Stimulated activated CD4-positive, alpha-beta T cell treated with anti-CD3 and anti-CD28 coated beads, Interleukin-4, amount 100 ng/mL, for 4 hours (primary cell): ENCODE measurements around the gene PCNX3.

Experiments used
- DNase-seq, 2 experiments: peaks; one replicate each; pipeline ENCODE4 v3.0.0-alpha.2; 2020

The PCNX3 gene

DNA sequence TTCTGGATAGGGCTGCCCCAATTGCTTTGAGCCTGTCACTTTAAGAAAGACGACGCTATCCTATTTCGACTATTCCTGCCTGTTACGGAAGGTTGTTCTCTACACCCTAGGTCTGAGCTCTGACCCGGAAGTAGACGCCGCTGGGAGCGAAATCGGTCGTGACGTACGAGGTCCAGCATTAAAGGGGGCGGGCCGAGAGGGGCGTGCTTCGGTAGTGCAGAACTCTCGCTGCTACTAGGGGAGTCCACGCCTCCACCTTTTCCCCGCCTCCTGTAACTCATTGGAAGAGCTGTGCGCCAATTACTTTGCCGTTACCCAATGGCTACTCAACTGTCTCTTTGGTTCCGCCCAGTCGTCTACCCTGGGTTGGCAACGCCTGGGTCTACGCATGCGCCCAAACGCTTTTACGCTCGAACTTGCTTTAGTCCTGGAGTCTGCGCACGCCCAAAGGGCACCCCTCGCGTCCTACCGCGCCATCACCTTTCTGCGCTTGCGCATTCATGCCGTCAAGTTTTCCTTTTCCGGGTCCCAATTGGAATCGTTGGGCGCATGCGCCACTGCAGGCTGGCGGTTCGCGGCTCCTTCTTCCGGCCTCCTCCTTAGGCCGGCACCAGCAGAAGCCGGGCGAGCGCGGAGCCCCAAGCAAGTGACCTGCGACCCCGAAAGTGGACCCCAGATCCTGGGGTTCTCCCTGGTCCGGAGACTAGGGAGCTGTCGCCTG is at the start of gene PCNX3:
TSS of gene PCNX3 (plus strand) at position 548 of the 721 bp plus-strand sequence. CDS start 536 bp downstream, outside the sequence.
- DNase-seq = peak; percentile 99 to 100

GRCh38 chr11:65569164-65569972 is 46.2 kb upstream of the PCNX3 start:
- DNase-seq = no peak

- DNase-seq = peak; percentile 96 to 98
These were observed 45.3 kb upstream of the PCNX3 start, which contains the start of gene ZNRD2 for GRCh38 chr11:65569973-65570918. TSS of gene ZNRD2 (plus strand) at chr11:65570477. CDS start at chr11:65570492, 15 bp downstream.

DNA sequence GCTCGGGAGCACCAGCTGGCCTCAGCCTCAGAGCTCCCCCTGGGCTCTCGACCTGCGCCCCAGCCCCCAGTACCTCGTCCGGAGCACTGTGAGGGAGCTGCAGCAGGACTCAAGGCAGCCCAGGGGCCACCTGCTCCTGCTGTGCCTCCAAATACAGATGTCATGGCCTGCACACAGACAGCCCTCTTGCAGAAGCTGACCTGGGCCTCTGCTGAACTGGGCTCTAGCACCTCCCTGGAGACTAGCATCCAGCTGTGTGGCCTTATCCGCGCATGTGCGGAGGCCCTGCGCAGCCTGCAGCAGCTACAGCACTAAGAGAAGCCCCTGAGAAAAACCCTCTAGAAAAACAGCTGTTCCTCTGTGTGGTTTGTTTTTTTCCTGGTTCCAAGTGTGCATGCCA is 44.2 kb upstream of the PCNX3 start:
- no peak for DNase-seq

GRCh38 chr11:65571940-65572339 is 43.6 kb upstream of the PCNX3 start:
- DNase-seq = no peak

DNA sequence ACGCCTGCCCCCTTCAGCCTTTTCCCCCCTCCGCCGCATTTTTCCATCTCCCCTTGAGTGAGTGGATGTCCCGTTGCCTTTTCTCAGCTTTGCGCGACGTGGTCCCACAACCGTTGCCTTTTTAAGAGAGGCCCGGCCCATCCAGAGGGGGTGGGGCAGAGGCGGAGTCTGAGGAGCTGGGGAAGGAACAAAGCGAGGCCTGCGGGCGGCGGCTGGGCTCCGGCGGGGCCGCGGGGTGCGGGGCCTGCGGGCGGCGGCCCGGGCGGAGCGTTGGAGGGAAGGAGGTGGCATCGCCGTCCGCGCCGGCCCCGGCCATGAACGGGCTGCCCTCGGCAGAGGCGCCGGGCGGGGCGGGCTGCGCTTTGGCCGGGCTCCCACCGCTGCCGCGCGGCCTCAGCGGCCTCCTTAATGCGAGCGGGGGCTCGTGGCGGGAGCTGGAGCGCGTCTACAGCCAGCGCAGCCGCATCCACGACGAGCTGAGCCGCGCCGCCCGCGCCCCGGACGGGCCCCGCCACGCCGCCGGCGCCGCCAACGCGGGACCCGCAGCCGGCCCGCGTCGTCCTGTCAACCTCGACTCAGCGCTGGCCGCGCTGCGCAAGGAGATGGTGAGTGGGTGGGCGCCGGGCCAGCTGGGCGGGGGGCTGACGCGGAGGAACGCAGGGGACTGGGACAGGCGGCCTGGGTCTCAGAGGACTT is 43.1 kb upstream of the PCNX3 start, which contains the start of gene FAM89B:
TSS of gene FAM89B (plus strand) at position 183 of the 696 bp plus-strand sequence. CDS start at position 315, 132 bp downstream.
- peak; percentile 84 to 85 for DNase-seq

GRCh38 chr11:65573391-65574079 is 42.0 kb upstream of the PCNX3 start:
- DNase-seq = no peak

DNA sequence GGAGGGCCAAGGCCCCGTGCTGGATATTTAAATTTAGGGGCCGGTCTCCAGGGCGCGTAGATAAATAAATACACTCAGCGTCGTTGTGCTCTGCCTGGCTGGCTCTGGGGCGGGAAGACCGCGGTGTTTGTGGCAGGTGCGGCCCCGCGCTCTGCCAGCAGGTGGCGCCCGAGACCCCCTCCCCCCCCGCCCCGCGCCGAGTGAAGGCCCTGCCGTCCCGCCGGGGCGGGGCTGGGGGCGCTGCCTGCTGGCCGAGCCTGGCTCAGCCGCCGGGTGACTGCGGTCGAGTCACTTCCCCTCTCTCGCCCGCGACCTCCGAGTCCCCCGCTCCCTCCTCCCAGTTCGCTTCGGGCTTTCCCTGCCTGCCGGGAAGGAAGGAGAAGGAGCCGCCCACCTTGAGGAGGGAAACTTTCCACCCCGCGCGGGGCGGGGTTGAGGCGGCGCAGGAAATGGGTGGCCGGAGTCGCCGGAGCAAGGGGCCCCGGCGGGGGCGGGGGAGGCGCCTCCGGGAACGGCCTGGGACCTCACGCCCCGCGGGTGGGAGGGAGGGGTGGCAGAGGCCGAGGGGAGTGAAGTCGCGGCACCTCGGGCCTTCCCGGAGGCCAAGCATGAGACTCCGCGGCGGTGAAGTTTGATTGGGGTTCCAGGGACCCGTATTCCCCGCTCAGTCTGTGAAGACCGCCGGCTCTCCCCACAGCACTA is 41.3 kb upstream of the PCNX3 start:
- peak; percentile 81 to 86 for DNase-seq

- DNase-seq = no peak
These were observed 40.6 kb upstream of the PCNX3 start for GRCh38 chr11:65574811-65575567.

DNA sequence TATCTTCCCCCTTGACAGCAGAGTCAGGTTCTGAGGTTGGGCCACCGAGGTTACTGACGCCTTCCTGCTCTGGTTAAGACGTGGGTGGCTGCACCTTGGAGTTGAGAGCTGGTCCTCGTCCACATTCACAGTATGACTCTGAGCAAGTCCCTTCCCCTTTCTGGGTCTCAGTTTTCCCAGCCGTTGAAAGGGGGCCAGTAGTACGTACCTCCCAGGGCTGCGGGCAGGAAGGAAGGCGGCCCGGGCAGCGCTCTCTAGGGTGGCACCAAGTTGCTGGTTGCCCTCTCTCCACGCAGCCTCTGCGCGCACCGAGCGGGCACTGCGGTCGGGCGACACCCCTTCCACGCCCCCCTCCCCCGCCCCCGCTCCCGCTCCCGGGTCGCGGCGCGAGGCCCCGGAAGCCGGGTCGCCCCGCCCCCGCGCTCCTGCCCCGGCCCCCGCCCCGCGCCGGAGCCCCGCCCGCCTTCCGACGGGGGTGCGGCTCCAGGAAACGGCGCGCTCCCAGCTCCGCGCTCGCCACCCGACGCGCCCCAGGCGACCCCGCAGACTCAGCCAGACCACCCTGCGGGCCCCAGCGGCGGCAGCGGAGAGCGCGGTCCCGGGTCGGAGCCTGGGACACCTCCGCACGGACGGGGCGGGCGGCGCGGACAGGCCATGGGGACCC is 39.9 kb upstream of the PCNX3 start, which contains the start of gene EHBP1L1:
TSS of gene EHBP1L1 (plus strand) at position 486 of the 664 bp plus-strand sequence. CDS start 250 bp downstream, outside the sequence.
- DNase-seq = peak; percentile 73 to 77

DNA sequence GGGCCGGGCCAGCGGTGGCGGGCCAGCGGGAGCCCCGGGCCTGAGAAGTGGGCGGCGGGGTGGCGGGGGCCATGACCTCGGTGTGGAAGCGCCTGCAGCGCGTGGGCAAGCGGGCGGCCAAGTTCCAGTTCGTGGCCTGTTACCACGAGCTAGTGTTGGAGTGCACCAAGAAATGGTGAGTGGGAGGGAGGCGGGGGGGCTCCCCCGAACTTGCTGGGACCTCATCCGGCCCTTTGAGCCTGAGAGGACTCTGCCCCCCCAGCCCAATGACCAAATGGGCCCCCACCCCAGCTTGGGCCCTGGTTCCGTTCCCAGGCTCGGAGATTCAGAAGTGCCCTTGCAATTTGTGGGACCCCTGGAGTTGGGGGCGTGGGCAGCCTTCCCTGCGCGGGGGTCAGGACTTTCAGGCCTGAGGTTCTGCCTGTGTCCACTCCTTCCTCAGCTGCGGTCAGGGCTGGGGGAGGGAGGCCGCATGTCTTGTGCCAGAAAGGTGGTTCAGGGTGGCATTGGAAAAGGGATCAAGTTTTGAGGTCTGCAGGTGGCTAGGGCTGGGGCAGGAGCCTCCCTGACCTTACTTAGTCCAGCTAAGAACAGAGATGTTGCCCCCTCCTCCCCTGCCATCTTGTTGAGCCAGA is 39.2 kb upstream of the PCNX3 start:
- DNase-seq = no peak

DNA sequence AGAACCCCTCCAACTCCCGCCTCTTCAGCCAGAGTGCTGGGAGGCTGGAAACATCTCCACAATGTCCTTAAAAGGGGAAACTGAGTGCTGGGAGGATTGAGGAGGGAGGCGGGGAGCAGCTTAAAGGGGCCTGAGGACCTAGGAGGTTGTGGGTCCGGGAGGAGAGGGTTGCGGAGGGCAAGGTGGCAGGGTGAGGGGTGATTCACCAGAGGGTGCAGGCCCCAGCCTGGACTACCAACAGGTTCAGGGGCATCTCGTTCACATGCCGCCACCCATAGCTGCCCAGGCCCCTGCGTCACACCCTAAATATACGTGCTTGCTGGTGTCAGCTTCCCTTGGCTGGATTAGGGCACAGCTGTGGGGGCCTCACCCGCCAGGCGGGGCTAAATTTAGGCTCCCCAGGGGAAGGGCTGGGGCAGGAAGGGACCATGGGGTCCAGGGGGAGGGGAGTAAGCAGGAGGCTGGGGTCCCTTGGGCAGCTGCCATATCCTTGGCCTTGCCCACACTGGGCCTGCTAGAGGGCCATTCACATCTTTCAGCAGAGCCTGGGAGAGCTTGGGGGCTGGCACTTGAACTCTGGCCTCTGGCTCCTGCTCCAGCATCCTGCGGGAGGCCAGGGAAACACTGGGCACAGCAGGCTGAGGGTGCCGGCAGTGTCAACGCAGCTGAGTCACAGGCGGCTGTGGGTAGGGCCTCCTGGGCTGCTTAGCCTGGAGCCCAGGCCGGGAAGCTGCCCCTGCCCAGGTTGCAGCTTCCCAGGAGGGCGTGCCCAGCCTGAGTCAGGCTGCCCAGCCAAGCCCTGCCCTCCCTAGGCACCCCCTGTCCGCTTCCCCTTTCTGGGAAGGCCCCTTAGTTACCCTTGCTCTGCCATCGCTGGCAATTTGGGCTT is 38.5 kb upstream of the PCNX3 start:
- no peak for DNase-seq

DNA sequence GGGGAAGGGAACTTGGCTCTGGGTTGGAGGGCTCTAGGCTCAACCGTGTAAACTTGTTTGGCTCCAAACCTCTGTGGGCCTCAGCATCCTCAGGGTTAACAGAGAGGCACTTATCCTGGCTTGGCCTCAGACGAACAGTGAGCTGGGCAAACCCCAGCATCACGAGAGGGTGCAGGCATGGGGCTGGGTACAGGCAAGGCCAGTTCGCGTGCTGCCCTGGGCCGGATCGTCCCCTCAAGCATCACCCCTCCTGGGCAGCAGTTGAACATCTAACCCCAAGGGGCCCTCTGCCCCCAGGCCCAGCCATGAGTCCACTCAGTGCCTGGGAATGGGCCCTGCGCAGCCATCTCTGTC is 37.8 kb upstream of the PCNX3 start:
- no peak for DNase-seq

DNA sequence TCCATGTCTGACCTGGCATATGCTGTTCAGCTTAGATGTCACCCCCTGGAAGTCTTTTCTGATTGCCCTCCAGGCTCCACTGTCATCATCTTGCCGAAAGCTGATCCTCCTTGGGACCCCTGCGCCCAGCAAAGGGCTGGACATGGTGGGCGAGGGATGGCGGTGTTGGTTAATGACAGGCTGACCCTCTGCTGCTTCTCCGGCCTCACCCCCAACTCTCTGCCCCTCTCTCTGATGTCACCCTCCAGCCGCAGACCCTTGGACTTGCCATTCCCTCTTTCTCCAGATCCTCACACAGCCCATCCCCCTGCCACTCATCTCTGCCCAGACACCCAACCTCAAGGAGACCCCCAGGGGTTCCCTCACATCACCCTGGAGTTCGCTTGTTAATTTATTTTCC is 37.4 kb upstream of the PCNX3 start:
- DNase-seq = no peak

DNA sequence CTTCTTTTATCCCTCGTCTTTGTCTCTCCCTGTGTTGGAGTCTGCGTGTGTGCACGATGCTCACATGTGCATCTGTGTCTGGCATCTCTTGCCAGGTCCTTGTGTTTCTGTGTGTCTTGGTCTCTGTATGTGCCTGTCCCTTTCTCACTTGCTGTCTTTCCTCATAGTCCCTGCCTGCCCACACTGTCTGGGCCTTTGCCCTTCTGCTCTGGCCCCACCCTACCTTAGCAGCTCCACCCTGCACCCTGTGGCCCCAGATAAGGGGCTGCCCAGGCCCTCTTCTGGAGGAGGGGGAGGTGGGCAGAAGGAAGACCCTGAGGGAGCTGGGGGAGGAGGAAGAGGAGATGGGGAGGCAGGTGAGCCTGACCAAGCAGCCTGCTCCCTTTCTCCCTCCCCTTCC is 36.9 kb upstream of the PCNX3 start:
- no peak for DNase-seq

- DNase-seq = no peak
These were observed 36.3 kb upstream of the PCNX3 start for GRCh38 chr11:65579291-65579690.

DNA sequence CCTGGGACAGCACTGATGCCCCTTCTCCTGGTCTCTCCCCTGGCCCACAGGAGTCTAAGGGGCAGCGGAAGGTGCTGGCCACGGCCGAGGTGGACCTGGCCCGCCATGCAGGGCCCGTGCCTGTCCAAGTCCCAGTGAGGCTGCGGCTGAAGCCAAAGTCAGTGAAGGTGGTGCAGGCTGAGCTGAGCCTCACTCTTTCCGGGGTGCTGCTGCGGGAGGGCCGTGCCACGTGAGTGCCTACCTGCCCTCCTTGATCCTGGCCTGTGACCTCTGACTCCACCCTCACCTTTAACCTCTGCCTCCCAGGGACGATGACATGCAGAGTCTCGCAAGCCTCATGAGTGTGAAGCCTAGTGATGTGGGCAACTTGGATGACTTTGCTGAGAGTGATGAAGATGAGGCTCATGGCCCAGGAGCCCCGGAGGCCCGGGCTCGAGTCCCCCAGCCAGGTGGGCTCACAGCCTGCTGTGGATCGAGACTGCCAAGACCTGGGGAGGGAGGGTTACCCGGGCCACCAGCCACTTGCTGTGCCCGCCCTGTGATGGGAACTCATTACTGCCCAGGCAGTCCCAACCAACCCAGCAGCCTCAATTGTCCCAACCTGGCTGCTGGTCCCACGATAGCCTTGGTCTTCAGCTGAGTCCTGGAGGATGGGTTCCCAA is 35.4 kb upstream of the PCNX3 start:
- DNase-seq = no peak
